Mammary epithelial cell (primary cell): Measurements from ENCODE around the gene OCA2.

Source experiments
- EZH2 ChIP-seq: IDR thresholded peaks from 2 replicates; pipeline ENCODE4 v1.6.1; 2012; ENCODE audit warnings: low read length, inconsistent platforms, borderline replicate concordance
- TF ChIP-seq, protein P1 (sequence below), 2 donors: IDR thresholded peaks in 1 of 2; conservative IDR thresholded peaks in 1 of 2; 2 replicates each; pipeline ENCODE4 v1.5.1; 2011 to 2012; ENCODE audit warnings: inconsistent platforms in 2 of 2, low read length in 2 of 2, mild to moderate bottlenecking in 2 of 2, control low read depth in 1 of 2, low read depth in 1 of 2; ENCODE audit not compliant: insufficient read depth in 1 of 2; ENCODE audit errors: extremely low read depth in 1 of 2

DNA sequence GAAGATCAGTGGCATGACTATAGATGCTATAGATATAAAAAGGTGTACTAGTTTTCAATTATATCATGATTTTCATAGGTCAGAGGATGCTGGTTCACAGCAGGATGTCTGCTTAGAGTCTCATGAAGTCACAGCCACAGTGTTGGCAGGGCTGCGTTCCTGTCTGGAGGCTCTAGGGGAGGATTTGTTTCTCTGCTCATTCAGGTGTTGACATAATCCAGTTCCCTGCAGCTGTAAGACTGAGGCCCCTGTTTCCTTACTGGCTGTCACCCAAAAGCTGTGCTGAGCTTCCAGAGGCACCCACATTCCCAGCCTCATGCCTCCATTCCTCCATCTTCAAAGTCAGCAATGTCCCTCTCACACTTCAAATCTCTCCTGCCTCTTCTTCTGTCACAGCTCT, 170.7 kb downstream of the OCA2 start:
- TF ChIP-seq, protein P1, sequence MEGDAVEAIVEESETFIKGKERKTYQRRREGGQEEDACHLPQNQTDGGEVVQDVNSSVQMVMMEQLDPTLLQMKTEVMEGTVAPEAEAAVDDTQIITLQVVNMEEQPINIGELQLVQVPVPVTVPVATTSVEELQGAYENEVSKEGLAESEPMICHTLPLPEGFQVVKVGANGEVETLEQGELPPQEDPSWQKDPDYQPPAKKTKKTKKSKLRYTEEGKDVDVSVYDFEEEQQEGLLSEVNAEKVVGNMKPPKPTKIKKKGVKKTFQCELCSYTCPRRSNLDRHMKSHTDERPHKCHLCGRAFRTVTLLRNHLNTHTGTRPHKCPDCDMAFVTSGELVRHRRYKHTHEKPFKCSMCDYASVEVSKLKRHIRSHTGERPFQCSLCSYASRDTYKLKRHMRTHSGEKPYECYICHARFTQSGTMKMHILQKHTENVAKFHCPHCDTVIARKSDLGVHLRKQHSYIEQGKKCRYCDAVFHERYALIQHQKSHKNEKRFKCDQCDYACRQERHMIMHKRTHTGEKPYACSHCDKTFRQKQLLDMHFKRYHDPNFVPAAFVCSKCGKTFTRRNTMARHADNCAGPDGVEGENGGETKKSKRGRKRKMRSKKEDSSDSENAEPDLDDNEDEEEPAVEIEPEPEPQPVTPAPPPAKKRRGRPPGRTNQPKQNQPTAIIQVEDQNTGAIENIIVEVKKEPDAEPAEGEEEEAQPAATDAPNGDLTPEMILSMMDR (conservative IDR thresholded peaks at IDR 0.05 in 1 of 2, IDR thresholded peaks at IDR 0.05 in 1 of 2; ENCODE audit: extremely low read depth in 1 of 2, insufficient read depth in 1 of 2, low read depth in 1 of 2, low read length in 2 of 2) = no peak
- TF ChIP-seq EZH2 = no peak
